Neural cell (in vitro differentiated cells): ENCODE measurements around the gene PTGDR2. TPM values are rescaled to one million over a fixed set of nuclear protein-coding genes. Genes with fewer than 3 reads are reported as not detected.

Source experiments
- H2AFZ ChIP-seq: fragments of 200-600, 300-800 bp; sonication (generic), shearing (Covaris generic); 2 replicates; pipeline ENCODE4 v1.6.0; 2014; ENCODE audit warnings: low read depth, mild to moderate bottlenecking, antibody characterized with exemption, low read length, moderate library complexity
- H3F3A ChIP-seq: fragments of 200-600 bp; shearing (Covaris generic); 2 replicates; pipeline ENCODE4 v1.6.1; 2016; ENCODE audit warnings: mild to moderate bottlenecking, moderate library complexity, mixed read lengths, antibody characterized with exemption, low read length; ENCODE audit not compliant: insufficient read depth, poor library complexity, severe bottlenecking
- H3K27ac ChIP-seq: fragments of 200-600, 300-800 bp; sonication (generic), shearing (Covaris generic); 2 replicates; pipeline ENCODE4 v1.5.1; 2014; ENCODE audit warnings: mild to moderate bottlenecking, low read length, moderate library complexity
- H3K27me3 ChIP-seq: fragments of 300-800, 200-600 bp; sonication (generic), shearing (Covaris generic); 2 replicates; pipeline ENCODE4 v1.6.0; 2014; ENCODE audit warnings: mild to moderate bottlenecking, low read depth, low read length, moderate library complexity; ENCODE audit not compliant: insufficient read depth
- H3K36me3 ChIP-seq: fragments of 300-800, 200-600 bp; sonication (generic), shearing (Covaris generic); 2 replicates; pipeline ENCODE4 v1.5.1; 2014; ENCODE audit warnings: mild to moderate bottlenecking, antibody characterized with exemption, low read length, moderate library complexity; ENCODE audit not compliant: insufficient read depth
- H3K4me2 ChIP-seq: fragments of 300-800, 200-600 bp; sonication (generic), shearing (Covaris generic); 2 replicates; pipeline ENCODE4 v1.6.0; 2014; ENCODE audit warnings: mild to moderate bottlenecking, low read length
- H3K4me3 ChIP-seq: fragments of 300-800, 200-600 bp; sonication (generic), shearing (Covaris generic); 2 replicates; pipeline ENCODE4 v1.5.1; 2014; ENCODE audit warnings: mild to moderate bottlenecking, low read length, moderate library complexity
- H3K79me2 ChIP-seq: fragments of 200-600 bp; shearing (Covaris generic); replicated peaks from 2 replicates; pipeline ENCODE4 v1.6.0; 2014; ENCODE audit warnings: mild to moderate bottlenecking, low read length, moderate library complexity; ENCODE audit not compliant: insufficient read depth
- H3K9ac ChIP-seq: fragments of 300-800, 200-600 bp; sonication (generic), shearing (Covaris generic); 2 replicates; pipeline ENCODE4 v1.6.1; 2016; ENCODE audit warnings: mild to moderate bottlenecking, low read length, mixed read lengths
- H3K9me2 ChIP-seq: fragments of 200-600 bp; shearing (Covaris generic); 2 replicates; pipeline ENCODE4 v1.6.1; 2016; ENCODE audit warnings: mild to moderate bottlenecking, low read length, mixed read lengths; ENCODE audit not compliant: insufficient read depth
- H3K9me3 ChIP-seq: fragments of 200-600, 300-800 bp; sonication (generic), shearing (Covaris generic); 2 replicates; pipeline ENCODE4 v1.6.1; 2016; ENCODE audit warnings: mild to moderate bottlenecking, mixed run types, low read length, moderate library complexity, mixed read lengths
- H4K20me1 ChIP-seq: fragments of 200-600 bp; shearing (Covaris generic); 2 replicates; pipeline ENCODE4 v1.6.1; 2016; ENCODE audit warnings: mild to moderate bottlenecking, mixed run types; ENCODE audit not compliant: insufficient read depth
- CTCF ChIP-seq: fragments of 450-650 bp; IDR thresholded peaks from 2 replicates; pipeline ENCODE4 v1.5.1; 2014; ENCODE audit warnings: antibody characterized with exemption, mild to moderate bottlenecking, moderate library complexity; ENCODE audit not compliant: poor library complexity, severe bottlenecking
- EP300 ChIP-seq: fragments of 450-650 bp; conservative IDR thresholded peaks from 2 replicates; pipeline ENCODE4 v1.6.1; 2014; ENCODE audit warnings: antibody characterized with exemption, mild to moderate bottlenecking, moderate library complexity; ENCODE audit not compliant: poor library complexity, severe bottlenecking
- EZH2 ChIP-seq: fragments of 200-600, 300-800 bp; shearing (Covaris generic), sonication (generic); IDR thresholded peaks from 2 replicates; pipeline ENCODE4 v1.6.1; 2014; ENCODE audit warnings: antibody characterized with exemption, low read length, borderline replicate concordance, mild to moderate bottlenecking; ENCODE audit not compliant: insufficient read depth, poor library complexity, severe bottlenecking
- MXI1 ChIP-seq: fragments of 450-650 bp; conservative IDR thresholded peaks from 2 replicates; pipeline ENCODE4 v1.6.1; 2014; ENCODE audit warnings: antibody characterized with exemption, mild to moderate bottlenecking; ENCODE audit not compliant: poor library complexity, severe bottlenecking
- POLR2AphosphoS5 ChIP-seq: IDR thresholded peaks from 2 replicates; pipeline ENCODE4 v1.6.1; 2012
- RAD21 ChIP-seq: fragments of 450-650 bp; conservative IDR thresholded peaks from 2 replicates; pipeline ENCODE4 v1.6.1; 2014; ENCODE audit warnings: antibody characterized with exemption, mild to moderate bottlenecking, moderate library complexity
- SMC3 ChIP-seq: fragments of 450-650 bp; conservative IDR thresholded peaks from 2 replicates; pipeline ENCODE4 v1.6.1; 2014; ENCODE audit warnings: antibody characterized with exemption, mild to moderate bottlenecking, moderate library complexity; ENCODE audit not compliant: poor library complexity
- TAF1 ChIP-seq: IDR thresholded peaks from 2 replicates; pipeline ENCODE4 v1.6.1; 2012; ENCODE audit warnings: low read depth
- polyA plus RNA-seq: library from polyadenylated mRNA; depleted of rRNA; stranded (reverse); fragments of >200 nt; gene quantifications from 2 replicates; pipeline ENCODE4 v1.2.3, GENCODE V29; 2014
- TF ChIP-seq, protein P1 (sequence below): IDR thresholded peaks from 2 replicates; pipeline ENCODE4 v1.6.1; 2012; ENCODE audit warnings: borderline replicate concordance

PTGDR2 gene
- polyA plus RNA-seq, 1 donor from 2014 or later: 0.51 TPM

GRCh38 chr11:60895687-60896086, 39.9 kb upstream of the PTGDR2 start:
- H3K27me3 ChIP-seq: no peaks in the 10 kb centered on the region
- H3K9ac ChIP-seq: no peak overlapping the region
- H3F3A ChIP-seq: no peaks in the 10 kb centered on the region
- H3K4me3 ChIP-seq: no peak overlapping the region
- no peaks in the 10 kb centered on the region for H3K9me2 ChIP-seq
- H3K79me2 ChIP-seq: no peaks in the 10 kb centered on the region
- H3K27ac ChIP-seq: no peak overlapping the region
- H2AFZ ChIP-seq: no peak overlapping the region
- H3K9me3 ChIP-seq: no peaks in the 10 kb centered on the region
- H3K4me2 ChIP-seq: no peak overlapping the region
- H3K36me3 ChIP-seq: peaks cover 8% of the 10 kb centered on the region
- TF ChIP-seq MXI1 (no peak), RAD21 (no peak)
- H4K20me1 ChIP-seq: no peaks in the 10 kb centered on the region

GRCh38 chr11:60891103-60891741, 35.5 kb upstream of the PTGDR2 start:
- H3K9me3 ChIP-seq: no peaks in the 10 kb centered on the region
- no peaks in the 10 kb centered on the region for H3K79me2 ChIP-seq
- no peak overlapping the region for H3K4me2 ChIP-seq
- no peak overlapping the region for H3K4me3 ChIP-seq
- TF ChIP-seq TAF1 (no peak), RAD21 (no peak), POLR2AphosphoS5 (no peak), SMC3 (no peak), MXI1 (no peak), CTCF (no peak), EP300 (no peak), EZH2 (no peak)
- TF ChIP-seq, protein P1, sequence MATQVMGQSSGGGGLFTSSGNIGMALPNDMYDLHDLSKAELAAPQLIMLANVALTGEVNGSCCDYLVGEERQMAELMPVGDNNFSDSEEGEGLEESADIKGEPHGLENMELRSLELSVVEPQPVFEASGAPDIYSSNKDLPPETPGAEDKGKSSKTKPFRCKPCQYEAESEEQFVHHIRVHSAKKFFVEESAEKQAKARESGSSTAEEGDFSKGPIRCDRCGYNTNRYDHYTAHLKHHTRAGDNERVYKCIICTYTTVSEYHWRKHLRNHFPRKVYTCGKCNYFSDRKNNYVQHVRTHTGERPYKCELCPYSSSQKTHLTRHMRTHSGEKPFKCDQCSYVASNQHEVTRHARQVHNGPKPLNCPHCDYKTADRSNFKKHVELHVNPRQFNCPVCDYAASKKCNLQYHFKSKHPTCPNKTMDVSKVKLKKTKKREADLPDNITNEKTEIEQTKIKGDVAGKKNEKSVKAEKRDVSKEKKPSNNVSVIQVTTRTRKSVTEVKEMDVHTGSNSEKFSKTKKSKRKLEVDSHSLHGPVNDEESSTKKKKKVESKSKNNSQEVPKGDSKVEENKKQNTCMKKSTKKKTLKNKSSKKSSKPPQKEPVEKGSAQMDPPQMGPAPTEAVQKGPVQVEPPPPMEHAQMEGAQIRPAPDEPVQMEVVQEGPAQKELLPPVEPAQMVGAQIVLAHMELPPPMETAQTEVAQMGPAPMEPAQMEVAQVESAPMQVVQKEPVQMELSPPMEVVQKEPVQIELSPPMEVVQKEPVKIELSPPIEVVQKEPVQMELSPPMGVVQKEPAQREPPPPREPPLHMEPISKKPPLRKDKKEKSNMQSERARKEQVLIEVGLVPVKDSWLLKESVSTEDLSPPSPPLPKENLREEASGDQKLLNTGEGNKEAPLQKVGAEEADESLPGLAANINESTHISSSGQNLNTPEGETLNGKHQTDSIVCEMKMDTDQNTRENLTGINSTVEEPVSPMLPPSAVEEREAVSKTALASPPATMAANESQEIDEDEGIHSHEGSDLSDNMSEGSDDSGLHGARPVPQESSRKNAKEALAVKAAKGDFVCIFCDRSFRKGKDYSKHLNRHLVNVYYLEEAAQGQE: no peak
- H3K9ac ChIP-seq: no peak overlapping the region
- no peak overlapping the region for H3K27ac ChIP-seq
- no peaks in the 10 kb centered on the region for H3K27me3 ChIP-seq
- no peak overlapping the region for H2AFZ ChIP-seq
- no peaks in the 10 kb centered on the region for H3F3A ChIP-seq
- no peaks in the 10 kb centered on the region for H4K20me1 ChIP-seq
- no peaks in the 10 kb centered on the region for H3K36me3 ChIP-seq
- H3K9me2 ChIP-seq: no peaks in the 10 kb centered on the region
